Fibroblast of mammary gland (primary cell): ENCODE results near the gene PTPN13.
"Not testable (repeated sequence)": the region's sequence is repeated elsewhere in the genome, so short reads cannot be mapped to it uniquely, and the experiment has no call there.

Source experiments
- DNase-seq: peaks from one replicate; pipeline ENCODE4 v3.0.0-alpha.2; 2010; ENCODE audit warnings: low read depth
- H3K4me3 ChIP-seq: 2 replicates; pipeline ENCODE4 v1.5.1; 2011; ENCODE audit warnings: low read depth, mild to moderate bottlenecking, low read length, moderate library complexity; ENCODE audit not compliant: control insufficient read depth
- CTCF ChIP-seq: conservative IDR thresholded peaks from 2 replicates; pipeline ENCODE4 v1.5.1; 2011; ENCODE audit warnings: low read depth, low read length, inconsistent platforms; ENCODE audit not compliant: control insufficient read depth, insufficient read depth

The PTPN13 gene

GRCh38 chr4:86653237-86653865, 59.2 kb downstream of the PTPN13 start:
- no peak overlapping the region for H3K4me3 ChIP-seq
- peak; percentile 41 for TF ChIP-seq CTCF

GRCh38 chr4:86656781-86657180, 62.7 kb downstream of the PTPN13 start:
- DNase-seq, H3K4me3 ChIP-seq: not testable (repeated sequence)

More at GRCh38 chr4:86653237-86653865, 59.2 kb downstream of the PTPN13 start:
- no peak for DNase-seq

- no peak overlapping the region for H3K4me3 ChIP-seq
- DNase-seq: no peak
- TF ChIP-seq CTCF: no peak
Measured at GRCh38 chr4:86657382-86657781, 63.3 kb downstream of the PTPN13 start.

GRCh38 chr4:86657910-86658309, 63.8 kb downstream of the PTPN13 start:
- TF ChIP-seq CTCF: no peak

GRCh38 chr4:86660401-86660800, 66.3 kb downstream of the PTPN13 start:
- H3K4me3 ChIP-seq: no peak overlapping the region
- no peak for TF ChIP-seq CTCF
- no peak for DNase-seq

More at GRCh38 chr4:86657910-86658309, 63.8 kb downstream of the PTPN13 start:
- no peak for DNase-seq
- H3K4me3 ChIP-seq: no peak overlapping the region

GRCh38 chr4:86661006-86661405, 66.9 kb downstream of the PTPN13 start:
- no peak for TF ChIP-seq CTCF
- H3K4me3 ChIP-seq: no peak overlapping the region
- DNase-seq: peak; percentile 7

GRCh38 chr4:86661418-86661817, 67.3 kb downstream of the PTPN13 start:
- no peak overlapping the region for H3K4me3 ChIP-seq
- no peak for DNase-seq
- no peak for TF ChIP-seq CTCF
